IMR-90 (cell line): ENCODE measurements around the gene ECSIT. TPM values are rescaled to one million over a fixed set of nuclear protein-coding genes. Genes with fewer than 3 reads are reported as not detected.

Experiments used
- ATAC-seq: fragments of 200-7000 bp; cut with Tn5 transposase; 2 replicates; pipeline ENCODE4 v1.9.1; 2020; ENCODE audit warnings: low read depth, mild to moderate bottlenecking, moderate library complexity
- BruUV-seq: library from RNA; stranded (reverse); fragments of 400-500 nt; replicated peaks from 2 replicates; lab custom pipeline; 2021; lab: Mats Ljungman, UMichigan
- CTCF ChIA-PET: fragments of 300-600 bp; formaldehyde crosslinking; extraction: SDS; loops from one replicate; lab custom pipeline; 2021; ENCODE audit warnings: antibody characterized with exemption; lab: Yijun Ruan, JAX
- POLR2A ChIA-PET: fragments of 300-600 bp; sonication (Branson Sonifier 250); formaldehyde crosslinking; loops from one replicate; lab custom pipeline; 2022; ENCODE audit warnings: antibody characterized with exemption; ENCODE audit not compliant: unreplicated experiment; lab: Charles Lee
- DNase-seq: peaks from one replicate; pipeline ENCODE4 v3.0.0; 2013
- H2AFZ ChIP-seq: replicated peaks from 2 replicates; pipeline ENCODE3; 2013; ENCODE audit warnings: low read length, mild to moderate bottlenecking; ENCODE audit not compliant: poor library complexity
- H2AK5ac ChIP-seq: 2 replicates; pipeline ENCODE4 v1.6.1; 2013; ENCODE audit warnings: low read depth, low read length, inconsistent platforms
- H2AK9ac ChIP-seq: replicated peaks from 2 replicates; pipeline ENCODE3; 2013; ENCODE audit warnings: mild to moderate bottlenecking, low read depth, low read length, moderate library complexity; ENCODE audit not compliant: poor library complexity
- H2BK120ac ChIP-seq: 2 replicates; pipeline ENCODE4 v1.6.1; 2013; ENCODE audit warnings: low read depth, low read length, inconsistent platforms
- H2BK15ac ChIP-seq: 3 replicates; pipeline ENCODE4 v1.6.1; 2013; ENCODE audit warnings: low read depth, low read length, inconsistent platforms
- H2BK20ac ChIP-seq: 2 replicates; pipeline ENCODE4 v1.6.1; 2013; ENCODE audit warnings: low read depth, mild to moderate bottlenecking, inconsistent platforms, low read length, moderate library complexity
- H2BK5ac ChIP-seq: 2 replicates; pipeline ENCODE4 v1.6.1; 2013; ENCODE audit warnings: mild to moderate bottlenecking, low read depth, low read length, inconsistent platforms; ENCODE audit not compliant: poor library complexity, severe bottlenecking
- H3K14ac ChIP-seq: replicated peaks from 2 replicates; pipeline ENCODE4 v1.6.1; 2013; ENCODE audit warnings: low read depth, low read length, inconsistent platforms
- H3K18ac ChIP-seq: 2 replicates; pipeline ENCODE4 v1.6.1; 2013; ENCODE audit warnings: low read depth, low read length, control low read depth
- H3K23ac ChIP-seq: 2 replicates; pipeline ENCODE4 v1.6.1; 2013; ENCODE audit warnings: low read depth, low read length, inconsistent platforms
- H3K27ac ChIP-seq: 2 replicates; pipeline ENCODE4 v1.5.1; 2013; ENCODE audit warnings: mild to moderate bottlenecking, control low read depth, low read length; ENCODE audit not compliant: insufficient read depth
- H3K27me3 ChIP-seq: 2 replicates; pipeline ENCODE4 v1.6.1; 2013; ENCODE audit warnings: low read length; ENCODE audit not compliant: control insufficient read depth, insufficient read depth
- H3K36me3 ChIP-seq: 2 replicates; pipeline ENCODE4 v1.6.1; 2013; ENCODE audit warnings: low read length, mixed read lengths; ENCODE audit not compliant: control insufficient read depth, insufficient read depth
- H3K4ac ChIP-seq: 2 replicates; pipeline ENCODE4 v1.6.1; 2013; ENCODE audit warnings: low read depth, low read length, inconsistent platforms
- H3K4me1 ChIP-seq: 2 replicates; pipeline ENCODE4 v1.6.1; 2013; ENCODE audit warnings: low read length, mixed read lengths; ENCODE audit not compliant: control insufficient read depth, insufficient read depth
- H3K4me2 ChIP-seq: 2 replicates; pipeline ENCODE4 v1.6.1; 2013; ENCODE audit warnings: low read depth, mild to moderate bottlenecking, control low read depth, low read length, moderate library complexity
- H3K4me3 ChIP-seq: 2 replicates; pipeline ENCODE4 v1.5.1; 2013; ENCODE audit warnings: low read depth, mild to moderate bottlenecking, control low read depth, low read length, moderate library complexity; ENCODE audit not compliant: insufficient read depth
- H3K56ac ChIP-seq: 2 replicates; pipeline ENCODE4 v1.6.1; 2013; ENCODE audit warnings: low read length, inconsistent platforms; ENCODE audit not compliant: insufficient read depth; ENCODE audit errors: extremely low read depth
- H3K79me1 ChIP-seq, 2 experiments: 2 replicates each; pipeline ENCODE4 v1.6.1; 2013; ENCODE audit warnings: low read length in 2 of 2, inconsistent platforms in 1 of 2, low read depth in 1 of 2
- H3K9ac ChIP-seq: 2 replicates; pipeline ENCODE4 v1.6.1; 2013; ENCODE audit warnings: low read depth, low read length, control low read depth
- H3K9me1 ChIP-seq: 2 replicates; pipeline ENCODE4 v1.6.1; 2013; ENCODE audit warnings: low read length, inconsistent platforms; ENCODE audit not compliant: insufficient read depth
- H3K9me3 ChIP-seq: 2 replicates; pipeline ENCODE4 v1.6.1; 2013; ENCODE audit warnings: low read length; ENCODE audit not compliant: control insufficient read depth, insufficient read depth
- H4K20me1 ChIP-seq: 2 replicates; pipeline ENCODE4 v1.6.1; 2013; ENCODE audit warnings: low read length, inconsistent platforms; ENCODE audit not compliant: insufficient read depth
- H4K5ac ChIP-seq: 2 replicates; pipeline ENCODE4 v1.6.1; 2013; ENCODE audit warnings: mild to moderate bottlenecking, low read depth, low read length, control low read depth
- H4K8ac ChIP-seq, 2 experiments: 2 replicates each; pipeline ENCODE4 v1.6.1; 2013; ENCODE audit warnings: low read depth in 2 of 2, low read length in 2 of 2, control low read depth in 1 of 2, inconsistent platforms in 1 of 2
- H4K91ac ChIP-seq: 2 replicates; pipeline ENCODE4 v1.6.1; 2013; ENCODE audit warnings: low read depth, low read length, inconsistent platforms; ENCODE audit not compliant: insufficient read depth
- BHLHE40 ChIP-seq: fragments of 150-350 bp; IDR thresholded peaks from 2 replicates; pipeline ENCODE4 v1.6.1; 2016; ENCODE audit warnings: mild to moderate bottlenecking, low read depth, low read length
- CHD1 ChIP-seq: IDR thresholded peaks from 2 replicates; pipeline ENCODE4 v1.6.1; 2012; ENCODE audit warnings: low read depth, low read length, improper control_type of control experiment
- CTCF ChIP-seq: conservative IDR thresholded peaks from 2 replicates; pipeline ENCODE4 v1.5.1; 2012; ENCODE audit warnings: mild to moderate bottlenecking, low read depth, low read length, improper control_type of control experiment
- ELK1 ChIP-seq: fragments of 150-350 bp; IDR thresholded peaks from 2 replicates; pipeline ENCODE4 v1.6.1; 2016; ENCODE audit warnings: low read depth, mild to moderate bottlenecking, low read length, moderate library complexity, borderline replicate concordance
- MAFK ChIP-seq: IDR thresholded peaks from 2 replicates; pipeline ENCODE4 v1.6.1; 2012; ENCODE audit warnings: low read depth, low read length, improper control_type of control experiment
- MXI1 ChIP-seq: IDR thresholded peaks from 2 replicates; pipeline ENCODE4 v1.6.1; 2012; ENCODE audit warnings: low read depth, mild to moderate bottlenecking, low read length, moderate library complexity, borderline replicate concordance
- NFE2L2 ChIP-seq: fragments of 150-350 bp; IDR thresholded peaks from 2 replicates; pipeline ENCODE4 v1.6.1; 2016; ENCODE audit warnings: low read depth, mild to moderate bottlenecking, low read length
- RAD21 ChIP-seq: IDR thresholded peaks from 2 replicates; pipeline ENCODE4 v1.6.1; 2012; ENCODE audit warnings: low read length, improper control_type of control experiment
- SMC3 ChIP-seq: fragments of 150-350 bp; IDR thresholded peaks from 2 replicates; pipeline ENCODE4 v1.6.1; 2016; ENCODE audit warnings: low read depth, mild to moderate bottlenecking, antibody characterized with exemption, low read length, moderate library complexity
- USF2 ChIP-seq: fragments of 150-350 bp; IDR thresholded peaks from 2 replicates; pipeline ENCODE4 v1.6.1; 2017; ENCODE audit warnings: mild to moderate bottlenecking, antibody characterized with exemption, low read length, low read depth
- whole genome bisulfite sequencing, 2 experiments: methylation state at CpG; one replicate each; pipeline versions ENCODE4 v1.1.5 to v1.1.7; 2013; ENCODE audit warnings: missing lambda C conversion rate in 2 of 2; ENCODE audit not compliant: insufficient read length in 1 of 2; ENCODE audit errors: extremely low coverage in 2 of 2; 5-methylcytosine and 5-hydroxymethylcytosine counted together
- dilution Hi-C: fragments of 300-500 bp; cut with HindIII; formaldehyde crosslinking; loops from one replicate; pipeline ENCODE4 v1.14.3; 2018; ENCODE audit warnings: low sequenced_read_pairs; ENCODE audit not compliant: unreplicated experiment
- in situ Hi-C: fragments of 300-500 bp; cut with MboI; formaldehyde crosslinking; loops from 3 replicates; pipeline ENCODE4 v1.14.3; 2019; ENCODE audit warnings: low sequenced_read_pairs, inconsistent platforms, mixed read lengths
- intact Hi-C: fragments of 100-400 bp; cut with micrococcal nuclease; formaldehyde crosslinking; loops from 2 replicates; pipeline ENCODE4 v1.10.0; 2022
- polyA plus RNA-seq, 3 experiments: library from polyadenylated mRNA; depleted of rRNA; stranded (reverse); fragments of >200 nt; gene quantifications; 2 replicates each; pipeline ENCODE4 v1.2.3, GENCODE V29; 2012; ENCODE audit warnings: low replicate concordance in 1 of 3
- total RNA-seq: library from RNA; depleted of rRNA; stranded (reverse); fragments of >200 nt; gene quantifications from 2 replicates; pipeline ENCODE4 v1.2.3, GENCODE V29; 2012

Gene ECSIT
- total and polyA plus RNA-seq, 2 of the 4 experiments (the other 2 are of a cell fraction) = 30.5 to 42.3 TPM

GRCh38 chr19:11570039-11570462, 41.1 kb upstream of the ECSIT start:
- dilution Hi-C loops (no loop called here), intact Hi-C loops (no loop called here), in situ Hi-C loops (no loop called here)
- Histone ChIP-seq H2BK20ac (no peak overlapping the region), H2AFZ (no peak overlapping the region), H2AK5ac (no peak overlapping the region), H4K91ac (no peak overlapping the region), H3K9ac (no peak overlapping the region), H4K5ac (no peak overlapping the region), H3K27me3 (no peaks in the 10 kb centered on the region), H2BK15ac (no peak overlapping the region), H3K56ac (no peak overlapping the region), H3K36me3 (no peaks in the 10 kb centered on the region), H3K4ac (no peak overlapping the region), H3K14ac (no peak overlapping the region), H3K23ac (no peak overlapping the region), H2AK9ac (no peak overlapping the region), H3K4me3 (no peak overlapping the region), H4K8ac (no peak overlapping the region), H4K20me1 (no peaks in the 10 kb centered on the region), H2BK120ac (no peak overlapping the region), H3K9me3 (no peaks in the 10 kb centered on the region), H3K27ac (no peak overlapping the region), H3K79me1 (no peaks in the 10 kb centered on the region), H3K4me2 (no peak overlapping the region), H3K9me1 (no peaks in the 10 kb centered on the region), H3K18ac (no peak overlapping the region), H2BK5ac (no peak overlapping the region), H3K4me1 (no peaks in the 10 kb centered on the region)
- TF ChIP-seq ELK1 (no peak), RAD21 (no peak), BHLHE40 (no peak), CHD1 (no peak), SMC3 (no peak), NFE2L2 (no peak), USF2 (no peak), MAFK (no peak), MXI1 (no peak), CTCF (no peak)
- ChIA-PET CTCF (interaction anchor here (0.6 kb wide), 1 partner anchor 154 kb away, joined by 3 read pairs; no protein-coding TSS in a partner anchor), POLR2A (no interaction called here)
- ATAC-seq = no peak
- no peak for DNase-seq
- BruUV-seq = no TSS peak
- no CpG with 5 or more reads among the region's 5 CpGs for WGBS, 2 experiments
